ENCODE results near the gene IZUMO3. TPM values are rescaled to one million over a fixed set of nuclear protein-coding genes. Genes with fewer than 3 reads are reported as not detected.

The IZUMO3 gene
- total RNA-seq, 4 donors from 2014 or later, result not detected

GRCh38 chr9:24516463-24516862 is 29.2 kb downstream of the IZUMO3 start:
- intact Hi-C loops (cut with DNase I; ENCODE audit: low total_unique reads), result no loop called here
- 85 to 88% methylated on average over 3 of the region's 3 CpGs for WGBS, 2 donors
- no peak for TF ChIP-seq POLR2A (IDR thresholded peaks at IDR 0.05)
- TF ChIP-seq CTCF (IDR thresholded peaks at IDR 0.05), result no peak
- no peak overlapping the region for H3K4me3 ChIP-seq (ENCODE audit: low read depth, poor library complexity, severe bottlenecking)
- no peak for DNase-seq (ENCODE audit: low spot score in 2 of 2)

DNA sequence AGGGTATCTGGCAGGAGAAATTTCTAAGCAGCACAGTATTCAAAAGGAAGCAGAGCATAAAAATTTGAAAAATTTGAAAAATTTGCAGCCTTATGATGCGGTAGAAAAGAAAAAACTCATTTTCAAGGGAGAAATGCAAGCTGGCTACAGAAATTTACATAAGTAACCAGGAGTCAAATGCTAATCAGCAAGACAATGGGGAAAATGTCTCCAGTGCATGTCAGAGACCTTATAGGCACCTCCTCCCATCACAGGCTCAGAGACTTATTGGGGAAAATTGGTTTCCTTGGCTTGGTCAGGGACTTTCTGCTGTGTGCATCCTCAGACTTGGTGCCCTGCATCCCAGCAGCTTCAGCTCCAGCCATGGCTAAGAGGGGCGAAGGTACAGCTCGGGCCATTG is 35.8 kb downstream of the IZUMO3 start:
- intact Hi-C loops (cut with DNase I; ENCODE audit: low total_unique reads), result no loop called here
- no peak for TF ChIP-seq CTCF (IDR thresholded peaks at IDR 0.05)
- TF ChIP-seq POLR2A (IDR thresholded peaks at IDR 0.05), result no peak
- no peak for DNase-seq (ENCODE audit: low spot score in 2 of 2)
- 87 to 95% methylated on average over 3 of the region's 3 CpGs for WGBS, 2 donors
- H3K4me3 ChIP-seq (ENCODE audit: low read depth, poor library complexity, severe bottlenecking), result no peak overlapping the region

GRCh38 chr9:24504521-24504920 is 41.2 kb downstream of the IZUMO3 start:
- TF ChIP-seq CTCF (IDR thresholded peaks at IDR 0.05), result no peak
- TF ChIP-seq POLR2A (IDR thresholded peaks at IDR 0.05), result no peak
- no peak for DNase-seq (ENCODE audit: low spot score in 2 of 2)
- H3K4me3 ChIP-seq (ENCODE audit: low read depth, poor library complexity, severe bottlenecking), result no peak overlapping the region
- WGBS, 2 donors, result 85 to 89% methylated on average over 3 of the region's 3 CpGs
- intact Hi-C loops (cut with DNase I; ENCODE audit: low total_unique reads), result no loop called here

DNA sequence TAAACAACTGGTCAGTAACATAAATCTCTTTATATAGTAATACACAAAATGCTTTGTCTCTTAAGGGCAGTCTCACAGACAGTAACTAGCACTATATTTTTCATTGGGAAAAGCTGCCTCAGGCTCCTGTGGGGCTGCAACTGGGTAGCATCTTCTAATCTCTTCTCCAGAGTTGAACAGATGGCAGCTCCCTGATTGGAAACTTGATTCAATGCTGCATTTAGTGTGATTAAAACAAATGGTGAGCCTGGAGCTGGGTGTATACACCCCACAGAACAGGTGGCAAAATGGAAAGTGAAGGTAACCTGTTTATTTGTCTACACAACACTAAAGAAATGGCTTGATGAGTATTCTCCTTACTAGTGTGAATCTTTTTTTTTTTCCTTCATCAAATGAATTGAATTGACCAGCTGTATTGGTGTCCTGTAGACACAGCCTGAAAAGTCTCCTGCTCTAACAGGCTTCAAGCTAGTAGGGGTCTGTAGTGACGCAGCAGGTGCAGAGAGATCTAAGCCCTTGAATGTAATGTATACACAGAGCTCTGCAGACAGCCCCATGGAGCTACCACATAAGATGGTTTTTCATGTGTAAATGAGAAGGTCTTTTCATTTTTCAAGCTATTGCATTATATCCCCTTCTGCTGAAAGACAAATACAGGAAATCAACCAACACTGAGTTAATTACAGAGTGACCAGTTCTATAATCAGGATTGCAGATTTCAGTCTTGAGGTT is 43.3 kb downstream of the IZUMO3 start:
- intact Hi-C loops (cut with DNase I; ENCODE audit: low total_unique reads), result no loop called here
- TF ChIP-seq CTCF (IDR thresholded peaks at IDR 0.05) (no peak), POLR2A (IDR thresholded peaks at IDR 0.05) (no peak)
- no peak overlapping the region for H3K4me3 ChIP-seq (ENCODE audit: low read depth, poor library complexity, severe bottlenecking)
- DNase-seq (ENCODE audit: low spot score in 2 of 2), result no peak
- 74 to 90% methylated on average over 1 of the region's 1 CpG for WGBS, 2 donors

GRCh38 chr9:24500761-24501160 is 44.9 kb downstream of the IZUMO3 start:
- H3K4me3 ChIP-seq (ENCODE audit: low read depth, poor library complexity, severe bottlenecking), result no peak overlapping the region
- DNase-seq (ENCODE audit: low spot score in 2 of 2), result no peak
- no peak for TF ChIP-seq CTCF (IDR thresholded peaks at IDR 0.05)
- TF ChIP-seq POLR2A (IDR thresholded peaks at IDR 0.05), result no peak
- 68 to 69% methylated on average over 3 of the region's 3 CpGs for WGBS, 2 donors
- intact Hi-C loops (cut with DNase I; ENCODE audit: low total_unique reads), result no loop called here

GRCh38 chr9:24498632-24499031 is 47.1 kb downstream of the IZUMO3 start:
- 48 to 50% methylated on average over 2 of the region's 2 CpGs for WGBS, 2 donors
- no peak overlapping the region for H3K4me3 ChIP-seq (ENCODE audit: low read depth, poor library complexity, severe bottlenecking)
- DNase-seq (ENCODE audit: low spot score in 2 of 2), result no peak
- TF ChIP-seq CTCF (IDR thresholded peaks at IDR 0.05), result no peak
- TF ChIP-seq POLR2A (IDR thresholded peaks at IDR 0.05), result no peak
- intact Hi-C loops (cut with DNase I; ENCODE audit: low total_unique reads), result no loop called here

All from lower leg skin (tissue), 4 donors.